HG03342 (cell line): ENCODE data around the gene TAGLN2.

ENCODE experiments used
- ATAC-seq: cut with Tn5 transposase; IDR thresholded peaks from one replicate; pipeline ENCODE4 v1.9.1; 2021; ENCODE audit warnings: mild to moderate bottlenecking, moderate library complexity; ENCODE audit not compliant: unreplicated experiment

The TAGLN2 gene

DNA sequence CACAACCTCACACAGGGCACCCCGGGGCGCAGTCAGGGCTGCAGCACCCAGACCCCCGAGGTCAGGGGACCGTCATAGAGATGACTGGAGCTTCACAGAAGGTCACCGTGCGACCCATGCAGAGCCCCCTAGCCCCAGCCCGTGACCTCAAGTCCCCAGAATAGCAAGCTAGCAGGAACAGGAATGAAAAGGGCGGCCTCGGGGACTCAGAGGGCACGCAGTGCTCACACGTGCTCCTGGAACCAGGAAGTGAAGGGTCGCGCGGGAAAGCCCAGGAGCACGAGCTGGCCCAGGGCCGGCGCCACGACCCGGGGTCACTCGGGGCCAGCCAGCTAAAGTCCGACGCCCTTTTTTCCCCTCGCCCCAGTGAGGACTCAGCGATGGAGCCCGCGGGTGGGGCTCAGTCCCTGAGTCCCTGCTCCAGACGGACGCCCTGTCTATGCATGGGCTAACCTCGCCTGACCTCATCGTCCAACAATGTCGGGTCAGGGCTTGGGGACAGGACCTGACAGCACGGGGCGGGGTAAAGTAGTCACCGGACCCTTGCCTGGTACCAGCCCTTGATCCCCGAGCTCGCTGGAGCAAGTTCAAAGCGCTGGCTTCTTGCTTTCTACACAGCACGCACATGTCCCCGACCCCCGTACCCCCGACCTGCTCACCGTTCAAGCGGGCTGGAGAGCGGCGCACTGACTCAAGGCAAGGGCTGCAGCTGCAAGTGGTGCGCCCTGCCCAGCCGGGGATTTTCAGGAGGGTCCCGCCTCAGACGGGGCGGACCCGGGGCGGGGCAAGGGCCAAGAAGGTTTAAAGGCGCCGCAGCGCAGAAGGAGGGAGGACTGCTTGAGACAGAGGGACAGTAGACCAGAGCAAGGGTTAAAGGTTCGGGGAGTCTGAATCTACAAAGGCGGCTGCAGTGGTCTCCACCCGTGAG is at the start of gene TAGLN2:
Gene TAGLN2 (minus strand): TSS at position 717 of the 928 bp plus-strand sequence. CDS start 4,998 bp downstream, outside the sequence.
- peak; percentile 47 for ATAC-seq

DNA sequence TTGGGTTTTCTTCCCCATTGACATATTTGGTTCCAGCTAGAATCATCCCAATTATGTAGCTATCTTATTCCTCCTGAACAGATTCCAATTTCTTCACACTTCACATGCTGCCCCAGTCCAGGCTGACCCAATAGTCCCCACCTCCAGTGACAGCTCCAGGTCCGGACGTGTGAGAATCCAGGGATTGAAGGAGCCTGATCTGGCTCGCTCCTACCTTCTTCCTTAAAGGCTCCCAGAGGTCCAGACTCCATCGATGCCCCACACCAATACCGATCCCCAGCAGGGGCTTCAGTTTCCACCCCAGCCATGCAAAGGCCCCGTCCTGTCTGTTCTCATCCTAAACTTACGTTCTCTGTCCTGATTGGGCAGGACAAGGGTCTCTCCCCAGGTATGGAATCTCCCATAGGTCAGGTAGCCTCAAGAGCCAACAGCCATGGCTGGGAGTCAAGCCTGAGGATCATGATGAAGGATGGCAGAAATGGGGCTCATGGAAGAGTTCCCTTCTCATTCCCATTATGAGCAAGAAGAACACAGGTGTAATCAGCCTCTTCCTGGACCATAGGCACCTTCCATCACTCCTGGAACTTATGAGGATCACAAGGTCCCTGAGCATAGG is 49.2 kb upstream of the TAGLN2 start:
- no peak for ATAC-seq

DNA sequence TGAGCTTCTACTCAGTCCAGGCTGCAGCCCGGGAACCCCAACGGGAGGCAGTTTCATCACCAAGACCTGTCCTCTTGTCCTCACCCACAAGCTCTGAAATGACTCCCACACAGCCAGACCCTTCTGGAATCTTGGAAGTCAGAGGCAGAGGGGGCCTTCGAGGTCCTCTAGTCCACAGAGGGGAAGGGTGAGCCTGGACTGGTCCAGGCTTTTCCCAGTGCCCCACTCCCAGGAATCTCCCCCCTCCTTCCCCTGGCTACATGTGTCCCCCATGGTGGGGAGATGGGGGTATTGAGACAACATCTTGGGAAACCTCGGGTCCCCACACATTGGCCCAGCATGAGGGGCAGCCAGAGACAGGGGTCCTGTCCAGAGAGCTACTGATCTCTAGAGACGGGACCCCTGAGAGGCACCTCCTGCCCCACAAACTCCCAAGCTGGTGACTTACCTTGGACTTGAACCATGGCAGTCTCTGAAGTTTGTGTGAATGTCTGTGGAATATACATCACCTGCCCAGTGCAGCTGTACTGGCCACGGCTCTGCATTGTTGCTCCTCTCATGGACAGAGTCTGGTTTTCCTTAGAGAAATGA is 48.1 kb upstream of the TAGLN2 start:
- no peak for ATAC-seq

DNA sequence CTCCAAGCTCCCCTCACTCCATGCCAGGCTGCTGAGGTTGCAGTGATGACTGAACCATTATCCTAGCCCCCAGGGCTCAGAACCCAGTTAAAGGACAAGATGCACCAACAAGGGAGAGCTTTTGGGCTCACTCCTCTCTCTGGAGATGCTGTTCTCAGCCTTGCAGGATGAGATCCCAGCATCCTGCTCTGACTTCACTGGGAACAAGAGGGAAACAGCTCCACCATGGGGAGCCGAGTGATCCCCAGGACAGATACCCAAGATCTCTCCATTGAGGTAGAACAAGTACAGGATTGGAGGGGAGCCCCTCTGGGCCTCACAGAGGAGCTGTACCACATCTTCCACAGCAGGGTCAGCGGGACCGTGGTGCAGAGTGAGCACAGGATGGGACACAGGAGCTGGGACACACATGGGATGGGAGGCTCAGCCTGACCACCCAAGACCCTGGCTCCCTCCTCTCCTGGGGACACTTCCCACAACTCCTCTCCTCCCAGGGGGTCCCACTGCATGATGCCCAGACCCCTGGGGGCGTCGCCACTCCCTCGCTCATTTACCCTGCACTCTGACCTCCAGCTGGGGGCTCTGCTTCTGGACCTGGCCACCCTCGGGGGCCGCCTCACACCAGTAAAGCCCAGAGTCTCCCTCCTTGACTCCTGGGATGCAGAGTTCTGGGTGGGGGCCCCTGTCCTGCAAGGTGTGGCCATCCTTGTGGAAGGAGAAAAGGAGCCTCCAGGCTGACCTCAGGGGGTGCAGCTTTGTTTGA is 47.3 kb upstream of the TAGLN2 start:
- no peak for ATAC-seq

DNA sequence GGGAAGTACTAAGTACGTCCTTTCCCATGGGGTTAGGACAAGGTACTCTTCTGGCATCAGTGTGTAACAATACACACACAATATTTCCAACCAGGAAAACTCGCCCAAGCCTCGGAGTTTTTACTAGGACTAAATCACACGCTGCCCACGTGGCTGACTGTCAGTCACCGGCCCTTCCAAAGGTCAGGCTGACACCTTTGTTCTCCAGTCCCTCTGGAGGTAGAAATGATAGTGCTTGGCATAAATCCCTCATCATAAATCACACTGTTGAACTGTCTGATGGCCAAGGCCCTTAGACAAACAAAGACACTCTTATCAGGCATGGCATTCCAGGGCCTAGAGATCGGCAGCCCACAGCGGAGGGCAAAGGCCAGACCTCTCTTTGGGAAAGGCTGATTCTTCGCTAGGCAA is 45.6 kb upstream of the TAGLN2 start:
- ATAC-seq, result no peak

DNA sequence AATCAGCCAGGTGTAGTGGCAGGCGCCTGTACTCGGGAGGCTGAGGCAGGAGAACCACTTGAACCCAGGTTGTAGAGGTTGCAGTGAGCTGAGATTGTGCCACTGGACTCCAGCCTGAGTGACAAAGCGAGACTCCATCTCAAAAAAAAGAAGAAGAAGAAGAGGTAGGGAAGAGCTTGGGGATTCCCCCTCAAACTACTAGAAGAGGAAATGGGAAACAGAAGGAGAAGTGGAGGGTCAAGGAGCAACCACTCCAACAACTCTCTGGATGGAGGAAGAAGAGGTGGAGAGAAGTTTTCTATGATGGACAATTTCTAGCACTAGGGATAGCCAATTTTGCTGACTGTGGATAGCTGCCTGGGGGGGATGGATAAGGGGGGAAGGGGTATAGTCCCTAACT is 43.6 kb upstream of the TAGLN2 start:
- ATAC-seq, result no peak

DNA sequence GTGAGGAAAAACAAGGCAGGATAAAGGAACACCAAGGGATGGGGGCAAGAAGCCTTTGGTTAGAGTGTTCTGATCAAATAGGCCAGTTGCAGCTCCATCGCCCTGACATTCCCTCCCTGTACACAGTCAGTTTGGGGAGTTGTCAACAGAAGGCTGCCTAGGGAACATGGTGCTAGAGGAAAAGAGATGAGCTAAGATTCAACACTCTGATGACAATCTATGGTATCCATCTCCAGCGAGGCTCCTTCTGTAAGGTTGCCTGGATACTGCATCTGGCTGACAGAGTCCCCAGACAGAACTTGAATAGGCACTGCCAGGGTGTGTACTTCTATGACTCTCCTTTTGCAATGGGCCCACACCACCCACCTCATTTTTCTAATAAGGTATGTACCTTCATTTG is 40.0 kb upstream of the TAGLN2 start:
- ATAC-seq, result no peak

DNA sequence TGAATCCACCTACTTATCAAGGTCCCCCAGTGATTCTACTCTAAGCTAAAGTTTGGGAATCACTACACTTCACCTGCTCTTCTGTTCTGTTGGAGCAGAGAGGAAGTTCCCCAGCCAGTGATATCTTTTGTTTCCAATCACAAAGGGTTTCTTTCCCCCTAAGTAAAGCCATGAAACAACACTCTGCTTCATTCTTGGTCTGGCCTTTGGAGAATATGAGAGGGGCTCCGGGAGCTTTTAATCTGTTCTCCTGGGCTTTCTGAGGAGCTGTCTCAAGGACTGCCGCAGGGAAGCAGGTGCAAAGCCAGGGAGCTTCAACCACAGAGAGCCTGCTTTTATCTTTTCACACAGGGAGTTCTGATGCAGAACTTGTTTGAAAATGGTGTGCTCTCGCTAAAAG is 38.8 kb upstream of the TAGLN2 start:
- no peak for ATAC-seq

DNA sequence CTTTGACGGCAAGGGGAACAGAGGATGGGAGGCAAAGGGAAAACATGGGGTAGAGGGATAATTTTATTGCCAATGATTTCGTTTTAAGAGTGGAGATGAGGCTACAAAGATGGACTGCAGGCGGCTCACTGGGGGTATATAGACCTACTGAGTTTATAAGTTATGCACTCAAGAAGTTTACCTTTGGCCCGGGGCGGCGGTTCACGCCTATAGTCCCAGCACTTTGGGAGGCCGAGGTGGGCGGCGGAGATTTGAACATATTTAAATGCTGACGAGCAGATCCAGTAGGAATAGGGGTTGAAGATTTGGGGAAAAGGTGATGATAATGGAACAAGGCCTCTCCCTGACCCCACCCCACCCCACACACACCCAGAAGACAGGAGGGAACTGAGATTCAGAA is 36.9 kb upstream of the TAGLN2 start:
- ATAC-seq, result no peak

DNA sequence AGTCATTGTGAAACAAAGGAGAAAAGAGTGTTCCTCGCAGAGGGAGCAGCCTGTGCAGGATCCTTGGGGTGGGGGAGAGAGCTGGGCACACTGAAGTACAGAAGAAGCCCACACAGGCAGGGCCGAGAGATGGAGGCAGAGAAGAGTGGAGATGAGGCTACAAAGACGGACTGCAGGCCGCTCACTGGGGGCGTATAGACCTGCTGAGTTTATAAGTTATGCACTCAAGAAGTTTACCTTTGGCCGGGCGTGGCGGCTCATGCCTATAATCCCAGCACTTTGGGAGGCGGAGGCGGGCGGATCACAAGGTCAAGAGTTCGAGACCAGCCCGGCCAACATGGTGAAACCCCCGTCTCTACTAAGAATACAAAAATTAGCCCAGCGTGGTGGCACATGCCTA is 36.3 kb upstream of the TAGLN2 start:
- no peak for ATAC-seq

DNA sequence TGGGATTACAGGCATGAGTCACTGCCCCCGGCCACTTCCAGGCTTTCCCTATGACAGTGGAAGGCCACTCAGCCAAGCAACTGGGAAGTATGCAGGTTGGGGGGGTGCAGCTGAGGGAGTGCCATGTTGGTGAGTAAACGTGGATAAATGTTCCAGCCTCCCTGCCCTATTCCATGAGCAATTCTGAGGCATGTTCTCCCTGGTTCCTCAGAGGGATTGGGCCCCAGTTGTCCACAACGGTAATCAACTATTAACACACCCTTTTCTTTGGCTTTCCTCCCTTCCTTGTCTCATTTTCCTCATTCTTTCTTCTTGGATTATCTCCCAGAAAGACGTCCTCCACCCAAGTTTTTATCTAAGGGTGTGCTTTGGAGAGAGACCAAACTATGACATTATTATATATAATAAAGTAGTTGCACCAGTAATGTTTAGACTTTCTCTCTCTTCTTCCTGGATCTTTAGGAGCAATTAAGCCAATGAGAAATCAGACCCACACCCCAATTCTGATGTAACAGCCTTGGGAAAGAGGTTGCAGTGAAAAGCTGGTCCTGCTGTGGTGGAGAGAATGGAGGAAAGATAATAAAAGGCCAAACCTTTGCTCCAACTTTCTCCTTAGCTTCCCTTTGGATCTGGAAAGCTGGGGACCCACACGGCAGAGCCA is 35.5 kb upstream of the TAGLN2 start:
- ATAC-seq, result no peak

DNA sequence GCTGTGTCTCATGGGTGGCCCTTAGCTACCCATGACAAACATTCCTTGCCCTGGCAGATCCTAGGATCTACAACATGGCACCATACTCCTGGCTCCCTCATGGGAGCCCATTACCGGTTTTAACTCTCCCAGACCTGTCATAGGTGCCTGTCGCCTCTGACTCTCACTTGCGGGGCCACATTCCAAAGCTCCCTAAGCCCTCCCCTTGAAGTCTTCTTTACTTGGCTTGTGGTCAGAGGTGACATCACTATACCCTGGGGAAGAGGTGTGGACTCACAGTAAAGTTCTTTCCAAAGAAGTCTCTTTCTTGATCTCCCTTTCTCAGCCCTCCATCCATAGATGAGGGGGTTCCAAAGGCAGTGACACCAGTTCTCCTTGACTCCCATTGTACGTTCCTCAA is 34.1 kb upstream of the TAGLN2 start:
- ATAC-seq, result no peak

DNA sequence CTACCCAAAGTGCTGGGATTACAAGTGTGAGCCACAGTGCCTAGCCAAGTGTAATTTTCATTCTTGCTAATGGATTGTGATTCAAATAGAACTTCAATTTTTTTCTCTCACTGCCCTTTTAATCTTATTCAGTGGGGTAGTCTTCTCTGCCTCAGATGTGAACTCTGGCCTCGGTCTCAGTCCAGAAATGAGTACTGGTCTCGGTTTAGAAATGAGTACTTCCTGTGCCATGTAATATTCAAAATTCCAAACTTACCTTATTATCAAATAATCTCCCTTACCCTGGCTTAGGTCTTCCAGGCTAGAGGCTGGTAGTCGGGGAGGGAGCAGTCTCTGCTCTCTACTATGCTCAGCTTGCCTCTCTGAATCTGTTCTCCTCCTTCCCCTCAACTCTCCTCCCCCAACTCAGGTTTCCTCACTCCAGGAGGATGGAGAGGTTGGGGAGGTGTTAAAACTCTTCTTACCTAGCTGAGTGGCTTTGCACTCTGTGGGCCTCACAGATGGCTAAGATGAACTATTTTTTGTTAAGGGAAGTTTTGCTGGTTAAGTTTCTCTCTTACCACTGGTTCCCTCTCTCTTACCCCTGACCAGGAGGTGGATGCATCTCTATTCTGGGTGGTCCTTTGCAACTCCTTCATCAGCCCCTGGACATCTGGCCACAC is 33.5 kb upstream of the TAGLN2 start:
- ATAC-seq, result peak; percentile 70

DNA sequence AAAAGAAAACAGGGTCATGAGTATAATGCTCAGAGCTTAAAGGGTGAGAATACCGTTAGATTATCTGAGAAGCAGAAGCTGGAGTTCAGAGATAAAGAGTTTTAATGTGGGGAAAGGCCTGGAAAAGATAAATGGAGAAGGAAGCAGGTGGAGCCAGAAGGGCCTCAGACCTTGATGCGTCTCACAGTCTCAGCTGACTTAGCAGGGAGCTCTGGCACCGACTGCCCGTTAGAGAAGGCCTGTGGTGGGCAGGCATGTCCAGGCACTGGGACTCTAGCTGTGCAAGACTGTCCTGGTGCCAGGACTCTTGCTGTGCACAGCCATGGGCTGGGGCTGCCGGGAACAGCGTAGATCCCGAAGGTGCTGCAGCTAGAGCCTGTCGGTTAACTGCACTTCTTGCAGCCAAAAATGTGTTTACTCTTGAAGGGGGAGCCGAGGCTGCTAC is 32.5 kb upstream of the TAGLN2 start:
- no peak for ATAC-seq

DNA sequence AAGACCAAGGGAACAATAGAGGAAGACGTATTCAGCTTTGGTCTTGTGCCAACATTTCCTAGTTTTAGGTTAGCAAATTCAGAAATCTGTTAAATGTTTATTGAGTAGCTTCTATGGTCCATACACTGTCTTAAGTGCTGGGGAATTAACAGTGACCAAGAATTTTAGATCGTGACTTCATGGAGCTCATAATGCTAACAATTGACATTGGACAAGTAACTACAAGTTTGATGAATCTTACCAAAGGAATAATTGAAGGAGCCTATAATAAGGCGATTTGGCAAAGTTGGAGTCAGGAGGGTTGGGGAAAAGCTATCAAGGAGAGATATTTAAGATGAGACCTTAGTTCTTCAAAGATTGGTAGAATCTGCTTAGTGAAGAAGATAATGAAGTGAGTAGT is 30.1 kb upstream of the TAGLN2 start:
- no peak for ATAC-seq

DNA sequence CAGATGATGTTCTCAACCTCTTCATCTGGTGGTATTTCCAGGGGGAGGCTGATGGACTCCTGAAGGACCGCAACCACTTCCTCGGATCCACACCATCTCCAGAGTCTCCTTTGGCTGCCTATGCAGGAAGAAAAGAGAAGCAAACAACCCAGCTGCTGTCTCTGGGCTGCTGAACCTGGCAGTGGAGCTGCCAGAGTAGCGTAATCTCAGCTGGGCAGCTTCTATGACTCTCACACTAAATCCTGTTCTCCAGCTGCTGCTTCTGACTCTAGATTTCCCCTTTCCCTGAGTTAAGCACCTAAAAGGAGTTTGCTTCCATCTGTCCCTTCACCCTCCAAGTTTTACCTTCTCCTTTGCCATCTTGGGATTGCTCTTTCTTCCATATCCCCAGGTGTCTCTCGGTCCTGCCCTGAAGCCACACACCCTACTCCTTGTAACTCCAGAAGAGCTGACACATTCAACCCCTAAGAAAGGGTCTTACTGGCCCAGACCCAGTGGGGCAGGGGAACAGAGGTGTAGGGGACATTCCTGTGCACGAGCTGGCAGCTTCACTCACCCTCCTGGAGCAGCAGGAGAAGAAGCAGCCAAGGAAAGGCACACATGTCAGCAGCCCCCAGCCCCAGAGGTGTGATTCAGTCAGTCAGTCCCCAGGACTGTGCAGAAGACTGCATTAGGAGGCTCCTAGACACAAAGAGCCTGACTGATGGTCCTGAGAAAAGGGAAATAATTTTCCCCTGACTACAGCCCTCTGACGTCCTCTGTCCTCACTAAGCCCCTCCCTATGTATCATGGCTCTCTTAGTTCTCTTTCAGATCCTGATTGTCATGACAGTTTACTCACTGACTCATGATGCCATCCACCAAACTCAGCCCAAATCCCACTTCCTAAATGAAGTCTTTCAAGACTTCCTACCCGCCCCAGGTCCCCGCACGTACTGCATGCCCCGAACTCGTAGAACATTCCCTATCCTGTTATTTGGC is 28.5 kb upstream of the TAGLN2 start, which contains the start of gene SLAMF9:
Gene SLAMF9 (minus strand): TSS at position 702 of the 980 bp plus-strand sequence. CDS start 100 bp downstream, at position 602.
- no peak for ATAC-seq

DNA sequence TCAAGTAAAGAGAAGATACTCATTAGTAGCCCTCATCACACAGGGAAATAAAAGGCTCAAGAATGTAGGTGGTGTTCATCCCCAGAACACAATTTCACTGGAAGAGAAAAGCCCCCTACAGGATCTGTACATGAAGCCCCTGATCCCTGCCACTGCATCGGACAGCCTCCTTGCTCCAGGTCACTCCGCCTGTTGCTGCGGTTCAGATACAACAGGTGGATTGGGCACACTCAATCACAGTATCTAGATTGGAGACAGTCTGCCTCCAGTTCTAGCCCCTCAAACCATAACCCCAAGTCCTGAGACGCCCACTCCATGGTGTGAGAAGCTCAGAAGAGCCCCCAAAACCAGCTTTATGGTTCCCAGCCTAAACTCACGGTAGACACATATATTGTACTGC is 27.6 kb upstream of the TAGLN2 start:
- ATAC-seq, result no peak

DNA sequence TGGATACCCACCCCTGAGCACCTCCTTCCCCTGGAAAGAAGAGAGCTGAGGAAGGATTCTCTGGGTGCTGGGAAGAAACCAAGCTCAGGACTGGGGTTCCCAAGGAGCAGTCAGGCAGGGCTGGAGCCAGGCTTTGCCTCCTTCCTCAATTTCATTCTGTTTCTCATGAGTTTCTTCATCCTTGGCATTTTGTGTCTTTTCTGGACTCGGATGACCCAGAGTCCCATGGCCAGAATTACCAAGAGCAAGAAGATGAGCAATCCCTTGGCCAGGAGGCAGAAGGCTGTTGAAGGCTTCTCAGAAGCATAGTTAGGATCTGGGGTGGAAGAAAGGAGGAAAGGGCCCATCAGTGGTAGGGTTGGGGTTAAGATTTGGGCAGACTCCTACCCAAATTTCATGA is 26.2 kb upstream of the TAGLN2 start:
- ATAC-seq, result no peak

DNA sequence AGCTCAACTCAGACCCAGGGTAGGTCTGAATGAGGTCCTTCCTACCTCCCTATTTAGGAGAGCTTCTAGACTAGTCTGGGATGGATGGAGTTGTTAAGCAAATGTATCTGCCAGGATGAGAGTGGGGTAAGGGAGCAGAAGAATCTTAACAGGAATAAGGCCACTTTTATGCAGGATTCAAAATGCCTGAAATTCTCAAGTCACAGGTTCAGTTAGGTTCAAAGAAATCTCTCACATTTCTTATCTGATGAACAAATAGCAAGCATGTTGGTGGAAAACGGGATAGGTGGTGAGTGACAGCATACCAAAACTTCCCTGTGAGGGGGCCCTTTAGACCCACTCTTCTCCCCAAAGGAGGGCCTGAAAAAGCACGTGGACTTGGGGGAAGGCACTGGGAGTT is 25.7 kb upstream of the TAGLN2 start:
- no peak for ATAC-seq
